HG03521 (cell line): ENCODE data around the gene SYTL3.

Source experiments
- ATAC-seq: cut with Tn5 transposase; IDR thresholded peaks from one replicate; pipeline ENCODE4 v1.9.1; 2021; ENCODE audit warnings: mild to moderate bottlenecking, moderate library complexity; ENCODE audit not compliant: unreplicated experiment

SYTL3 gene

GRCh38 chr6:158810155-158811095 is 160.6 kb downstream of the SYTL3 start:
- ATAC-seq: no peak

GRCh38 chr6:158812611-158813010 is 162.8 kb downstream of the SYTL3 start:
- no peak for ATAC-seq

- no peak for ATAC-seq
Observed at GRCh38 chr6:158813032-158813431, 163.2 kb downstream of the SYTL3 start.
